IMR-90 (cell line): ENCODE measurements around the gene CPAMD8. TPM values are rescaled to one million over a fixed set of nuclear protein-coding genes. Genes with fewer than 3 reads are reported as not detected.

Experiments used
- ATAC-seq: fragments of 200-7000 bp; cut with Tn5 transposase; 2 replicates; pipeline ENCODE4 v1.9.1; 2020; ENCODE audit warnings: low read depth, mild to moderate bottlenecking, moderate library complexity
- BruUV-seq: library from RNA; stranded (reverse); fragments of 400-500 nt; replicated peaks from 2 replicates; lab custom pipeline; 2021; lab: Mats Ljungman, UMichigan
- CTCF ChIA-PET: fragments of 300-600 bp; formaldehyde crosslinking; extraction: SDS; loops from one replicate; lab custom pipeline; 2021; ENCODE audit warnings: antibody characterized with exemption; lab: Yijun Ruan, JAX
- POLR2A ChIA-PET: fragments of 300-600 bp; sonication (Branson Sonifier 250); formaldehyde crosslinking; loops from one replicate; lab custom pipeline; 2022; ENCODE audit warnings: antibody characterized with exemption; ENCODE audit not compliant: unreplicated experiment; lab: Charles Lee
- DNase-seq: peaks from one replicate; pipeline ENCODE4 v3.0.0; 2013
- H2AFZ ChIP-seq: replicated peaks from 2 replicates; pipeline ENCODE3; 2013; ENCODE audit warnings: low read length, mild to moderate bottlenecking; ENCODE audit not compliant: poor library complexity
- H2AK5ac ChIP-seq: 2 replicates; pipeline ENCODE4 v1.6.1; 2013; ENCODE audit warnings: low read depth, low read length, inconsistent platforms
- H2AK9ac ChIP-seq: replicated peaks from 2 replicates; pipeline ENCODE3; 2013; ENCODE audit warnings: mild to moderate bottlenecking, low read depth, low read length, moderate library complexity; ENCODE audit not compliant: poor library complexity
- H2BK120ac ChIP-seq: 2 replicates; pipeline ENCODE4 v1.6.1; 2013; ENCODE audit warnings: low read depth, low read length, inconsistent platforms
- H2BK15ac ChIP-seq: 3 replicates; pipeline ENCODE4 v1.6.1; 2013; ENCODE audit warnings: low read depth, low read length, inconsistent platforms
- H2BK20ac ChIP-seq: 2 replicates; pipeline ENCODE4 v1.6.1; 2013; ENCODE audit warnings: low read depth, mild to moderate bottlenecking, inconsistent platforms, low read length, moderate library complexity
- H2BK5ac ChIP-seq: 2 replicates; pipeline ENCODE4 v1.6.1; 2013; ENCODE audit warnings: mild to moderate bottlenecking, low read depth, low read length, inconsistent platforms; ENCODE audit not compliant: poor library complexity, severe bottlenecking
- H3K14ac ChIP-seq: replicated peaks from 2 replicates; pipeline ENCODE4 v1.6.1; 2013; ENCODE audit warnings: low read depth, low read length, inconsistent platforms
- H3K18ac ChIP-seq: 2 replicates; pipeline ENCODE4 v1.6.1; 2013; ENCODE audit warnings: low read depth, low read length, control low read depth
- H3K23ac ChIP-seq: 2 replicates; pipeline ENCODE4 v1.6.1; 2013; ENCODE audit warnings: low read depth, low read length, inconsistent platforms
- H3K27ac ChIP-seq: 2 replicates; pipeline ENCODE4 v1.5.1; 2013; ENCODE audit warnings: mild to moderate bottlenecking, control low read depth, low read length; ENCODE audit not compliant: insufficient read depth
- H3K27me3 ChIP-seq: 2 replicates; pipeline ENCODE4 v1.6.1; 2013; ENCODE audit warnings: low read length; ENCODE audit not compliant: control insufficient read depth, insufficient read depth
- H3K36me3 ChIP-seq: 2 replicates; pipeline ENCODE4 v1.6.1; 2013; ENCODE audit warnings: low read length, mixed read lengths; ENCODE audit not compliant: control insufficient read depth, insufficient read depth
- H3K4ac ChIP-seq: 2 replicates; pipeline ENCODE4 v1.6.1; 2013; ENCODE audit warnings: low read depth, low read length, inconsistent platforms
- H3K4me1 ChIP-seq: 2 replicates; pipeline ENCODE4 v1.6.1; 2013; ENCODE audit warnings: low read length, mixed read lengths; ENCODE audit not compliant: control insufficient read depth, insufficient read depth
- H3K4me2 ChIP-seq: 2 replicates; pipeline ENCODE4 v1.6.1; 2013; ENCODE audit warnings: low read depth, mild to moderate bottlenecking, control low read depth, low read length, moderate library complexity
- H3K4me3 ChIP-seq: 2 replicates; pipeline ENCODE4 v1.5.1; 2013; ENCODE audit warnings: low read depth, mild to moderate bottlenecking, control low read depth, low read length, moderate library complexity; ENCODE audit not compliant: insufficient read depth
- H3K56ac ChIP-seq: 2 replicates; pipeline ENCODE4 v1.6.1; 2013; ENCODE audit warnings: low read length, inconsistent platforms; ENCODE audit not compliant: insufficient read depth; ENCODE audit errors: extremely low read depth
- H3K79me1 ChIP-seq, 2 experiments: 2 replicates each; pipeline ENCODE4 v1.6.1; 2013; ENCODE audit warnings: low read length in 2 of 2, inconsistent platforms in 1 of 2, low read depth in 1 of 2
- H3K9ac ChIP-seq: 2 replicates; pipeline ENCODE4 v1.6.1; 2013; ENCODE audit warnings: low read depth, low read length, control low read depth
- H3K9me1 ChIP-seq: 2 replicates; pipeline ENCODE4 v1.6.1; 2013; ENCODE audit warnings: low read length, inconsistent platforms; ENCODE audit not compliant: insufficient read depth
- H3K9me3 ChIP-seq: 2 replicates; pipeline ENCODE4 v1.6.1; 2013; ENCODE audit warnings: low read length; ENCODE audit not compliant: control insufficient read depth, insufficient read depth
- H4K20me1 ChIP-seq: 2 replicates; pipeline ENCODE4 v1.6.1; 2013; ENCODE audit warnings: low read length, inconsistent platforms; ENCODE audit not compliant: insufficient read depth
- H4K5ac ChIP-seq: 2 replicates; pipeline ENCODE4 v1.6.1; 2013; ENCODE audit warnings: mild to moderate bottlenecking, low read depth, low read length, control low read depth
- H4K8ac ChIP-seq, 2 experiments: 2 replicates each; pipeline ENCODE4 v1.6.1; 2013; ENCODE audit warnings: low read depth in 2 of 2, low read length in 2 of 2, control low read depth in 1 of 2, inconsistent platforms in 1 of 2
- H4K91ac ChIP-seq: 2 replicates; pipeline ENCODE4 v1.6.1; 2013; ENCODE audit warnings: low read depth, low read length, inconsistent platforms; ENCODE audit not compliant: insufficient read depth
- CTCF ChIP-seq: conservative IDR thresholded peaks from 2 replicates; pipeline ENCODE4 v1.5.1; 2012; ENCODE audit warnings: mild to moderate bottlenecking, low read depth, low read length, improper control_type of control experiment
- RCOR1 ChIP-seq: IDR thresholded peaks from 2 replicates; pipeline ENCODE4 v1.6.1; 2012; ENCODE audit warnings: mild to moderate bottlenecking, low read length, improper control_type of control experiment; ENCODE audit not compliant: insufficient replicate concordance
- USF2 ChIP-seq: fragments of 150-350 bp; IDR thresholded peaks from 2 replicates; pipeline ENCODE4 v1.6.1; 2017; ENCODE audit warnings: mild to moderate bottlenecking, antibody characterized with exemption, low read length, low read depth
- WGBS, 2 experiments: methylation state at CpG; one replicate each; pipeline versions ENCODE4 v1.1.5 to v1.1.7; 2013; ENCODE audit warnings: missing lambda C conversion rate in 2 of 2; ENCODE audit not compliant: insufficient read length in 1 of 2; ENCODE audit errors: extremely low coverage in 2 of 2; 5-methylcytosine and 5-hydroxymethylcytosine counted together
- dilution Hi-C: fragments of 300-500 bp; cut with HindIII; formaldehyde crosslinking; loops from one replicate; pipeline ENCODE4 v1.14.3; 2018; ENCODE audit warnings: low sequenced_read_pairs; ENCODE audit not compliant: unreplicated experiment
- in situ Hi-C: fragments of 300-500 bp; cut with MboI; formaldehyde crosslinking; loops from 3 replicates; pipeline ENCODE4 v1.14.3; 2019; ENCODE audit warnings: low sequenced_read_pairs, inconsistent platforms, mixed read lengths
- intact Hi-C: fragments of 100-400 bp; cut with micrococcal nuclease; formaldehyde crosslinking; loops from 2 replicates; pipeline ENCODE4 v1.10.0; 2022
- polyA plus RNA-seq, 3 experiments: library from polyadenylated mRNA; depleted of rRNA; stranded (reverse); fragments of >200 nt; gene quantifications; 2 replicates each; pipeline ENCODE4 v1.2.3, GENCODE V29; 2012; ENCODE audit warnings: low replicate concordance in 1 of 3
- total RNA-seq: library from RNA; depleted of rRNA; stranded (reverse); fragments of >200 nt; gene quantifications from 2 replicates; pipeline ENCODE4 v1.2.3, GENCODE V29; 2012

CPAMD8 gene
- total and polyA plus RNA-seq, 2 of the 4 experiments (the other 2 are of a cell fraction): 0.36 to 0.79 TPM

GRCh38 chr19:16901491-16902175, 125.0 kb downstream of the CPAMD8 start:
- Histone ChIP-seq H3K23ac (no peak overlapping the region), H4K91ac (no peak overlapping the region), H2AK9ac (no peak overlapping the region), H3K79me1 (no peaks in the 10 kb centered on the region), H3K9me1 (no peaks in the 10 kb centered on the region), H3K4me2 (no peak overlapping the region), H2AK5ac (no peak overlapping the region), H3K4me3 (no peak overlapping the region), H3K9ac (no peak overlapping the region), H2BK20ac (no peak overlapping the region), H3K9me3 (no peaks in the 10 kb centered on the region), H4K8ac (no peak overlapping the region), H4K5ac (no peak overlapping the region), H3K27ac (no peak overlapping the region), H3K36me3 (no peaks in the 10 kb centered on the region), H2AFZ (no peak overlapping the region), H2BK5ac (no peak overlapping the region), H3K14ac (no peak overlapping the region), H3K4me1 (no peaks in the 10 kb centered on the region), H3K18ac (no peak overlapping the region), H2BK15ac (no peak overlapping the region), H3K56ac (no peak overlapping the region), H4K20me1 (no peaks in the 10 kb centered on the region), H2BK120ac (no peak overlapping the region), H3K27me3 (peaks cover 2% of the 10 kb centered on the region; the same call in 1 of the 2 replicates), H3K4ac (no peak overlapping the region)
- intact Hi-C loops (no loop called here), in situ Hi-C loops (no loop called here), dilution Hi-C loops (no loop called here)
- ATAC-seq: no peak
- ChIA-PET POLR2A (no interaction called here), CTCF (no interaction called here)
- no TSS peak for BruUV-seq
- TF ChIP-seq USF2: no peak
- TF ChIP-seq RCOR1: no peak
- TF ChIP-seq CTCF: no peak
- 87% methylated on average over 7 of the region's 19 CpGs; no CpG with 5 or more reads in 1 of the 2 experiments for WGBS, 2 experiments
- no peak for DNase-seq
